Measurements from ENCODE around the gene SHC1.
A peak's percentile ranks its signal among the peaks of the same experiment; 100 is the strongest.
"Not testable (repeated sequence)": the region's sequence is repeated elsewhere in the genome, so short reads cannot be mapped to it uniquely, and the experiment has no call there.

SHC1 gene

DNA sequence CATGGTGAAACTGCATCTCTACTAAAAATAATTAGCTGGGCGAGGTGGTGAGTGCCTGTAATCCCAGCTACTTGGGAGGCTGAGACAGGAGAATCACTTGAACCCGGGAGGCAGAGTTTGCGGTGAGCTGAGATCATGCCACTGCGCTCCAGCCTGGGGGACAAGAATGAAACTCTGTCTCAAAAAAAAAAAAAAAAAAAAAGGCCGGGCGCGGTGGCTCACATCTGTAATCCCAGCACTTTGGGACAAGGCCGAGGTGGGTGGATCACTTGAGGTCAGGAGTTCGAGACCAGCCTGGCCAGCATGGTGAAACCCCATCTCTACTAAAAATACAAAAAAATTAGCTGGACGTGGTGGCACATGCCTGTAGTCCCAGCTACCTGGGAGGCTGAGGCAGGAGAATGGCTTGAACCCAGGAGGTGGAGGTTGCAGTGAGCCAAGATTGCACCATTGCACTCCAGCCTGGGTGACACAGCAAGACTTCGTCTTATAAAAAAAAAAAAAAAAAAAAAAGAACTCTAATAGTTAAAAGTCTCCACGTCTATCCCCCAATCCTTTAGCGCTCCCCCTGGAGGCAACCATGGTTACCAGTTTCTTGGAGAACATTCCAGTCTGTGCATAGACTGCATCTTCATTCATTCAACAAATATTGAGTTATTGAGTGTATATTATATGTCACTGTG is 24.9 kb upstream of the SHC1 start:
- DNase-seq (ENCODE audit: low read depth, low spot score): not testable (repeated sequence)

DNA sequence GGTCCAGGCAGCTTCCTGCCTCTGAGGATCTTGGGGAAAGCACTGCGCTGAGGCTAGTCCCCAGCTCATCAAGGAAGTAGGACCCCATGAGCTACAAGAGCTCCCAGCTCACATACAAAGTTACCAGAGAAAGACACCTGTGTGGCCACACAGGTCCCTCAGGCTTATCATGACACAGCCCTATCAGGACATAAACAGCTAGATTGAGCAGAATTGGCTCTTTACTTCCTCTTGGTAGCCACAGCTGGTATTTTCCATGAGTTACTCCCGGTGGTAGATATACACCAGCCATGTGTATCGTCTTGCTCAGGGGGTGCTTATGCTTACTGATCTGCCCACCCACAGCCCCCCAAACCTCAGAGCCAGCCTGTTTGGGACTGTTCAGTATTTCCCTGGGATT is 24.0 kb upstream of the SHC1 start:
- DNase-seq (ENCODE audit: low read depth, low spot score): no peak

GRCh38 chr1:154994269-154994587 is 23.7 kb upstream of the SHC1 start:
- no peak for DNase-seq (ENCODE audit: low read depth, low spot score)

GRCh38 chr1:154993572-154994268 is 23.2 kb upstream of the SHC1 start, which contains the start of gene LENEP:
TSS of gene LENEP (plus strand) at chr1:154993586. CDS start at chr1:154993608, 22 bp downstream.
- no peak for DNase-seq (ENCODE audit: low read depth, low spot score)

DNA sequence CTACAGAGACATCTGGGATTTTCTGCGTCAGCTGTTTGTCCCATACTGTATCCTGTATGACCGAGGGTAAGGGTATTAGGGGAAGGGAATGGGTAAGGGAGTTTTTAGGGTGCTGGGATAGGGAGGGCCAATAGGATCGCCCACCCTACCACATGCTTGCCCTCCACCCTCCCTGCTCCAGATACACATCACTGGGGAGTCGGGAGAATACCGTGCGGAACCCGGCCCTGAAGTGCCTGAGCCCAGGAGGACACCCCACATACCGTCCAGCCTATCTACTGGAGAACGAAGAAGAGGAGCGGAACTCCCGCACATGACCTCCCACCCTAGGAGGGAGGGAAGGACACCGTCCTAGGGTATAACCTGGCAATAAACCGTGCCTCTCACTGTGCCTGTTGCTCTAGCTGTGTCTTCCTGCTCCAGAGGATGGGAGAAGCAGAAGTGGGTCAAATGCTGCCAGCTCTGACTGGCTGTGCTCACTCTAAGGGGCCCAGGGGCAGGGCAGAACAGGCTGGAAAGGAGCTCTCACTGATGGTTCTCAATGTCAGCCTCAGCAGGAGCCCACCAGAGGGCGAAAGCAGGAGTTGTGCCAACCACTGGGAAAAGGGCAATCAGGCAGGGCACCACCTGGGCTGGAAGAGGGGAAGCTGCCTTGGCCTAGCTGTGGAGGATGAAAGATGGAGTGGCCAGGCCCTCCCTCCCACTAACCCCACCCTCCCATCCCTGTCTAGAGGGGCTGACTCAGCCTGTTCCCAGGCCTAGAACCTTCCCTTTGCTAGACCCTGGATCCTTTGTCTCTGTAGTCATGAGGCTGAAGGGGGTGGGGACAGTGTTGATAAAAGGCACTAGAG is 22.4 kb upstream of the SHC1 start:
- no peak for DNase-seq (ENCODE audit: low read depth, low spot score)

GRCh38 chr1:154990276-154990675 is 19.7 kb upstream of the SHC1 start:
- no peak for DNase-seq (ENCODE audit: low read depth, low spot score)

- DNase-seq (ENCODE audit: low read depth, low spot score): no peak
Observed at GRCh38 chr1:154989195-154989860, 18.8 kb upstream of the SHC1 start.

DNA sequence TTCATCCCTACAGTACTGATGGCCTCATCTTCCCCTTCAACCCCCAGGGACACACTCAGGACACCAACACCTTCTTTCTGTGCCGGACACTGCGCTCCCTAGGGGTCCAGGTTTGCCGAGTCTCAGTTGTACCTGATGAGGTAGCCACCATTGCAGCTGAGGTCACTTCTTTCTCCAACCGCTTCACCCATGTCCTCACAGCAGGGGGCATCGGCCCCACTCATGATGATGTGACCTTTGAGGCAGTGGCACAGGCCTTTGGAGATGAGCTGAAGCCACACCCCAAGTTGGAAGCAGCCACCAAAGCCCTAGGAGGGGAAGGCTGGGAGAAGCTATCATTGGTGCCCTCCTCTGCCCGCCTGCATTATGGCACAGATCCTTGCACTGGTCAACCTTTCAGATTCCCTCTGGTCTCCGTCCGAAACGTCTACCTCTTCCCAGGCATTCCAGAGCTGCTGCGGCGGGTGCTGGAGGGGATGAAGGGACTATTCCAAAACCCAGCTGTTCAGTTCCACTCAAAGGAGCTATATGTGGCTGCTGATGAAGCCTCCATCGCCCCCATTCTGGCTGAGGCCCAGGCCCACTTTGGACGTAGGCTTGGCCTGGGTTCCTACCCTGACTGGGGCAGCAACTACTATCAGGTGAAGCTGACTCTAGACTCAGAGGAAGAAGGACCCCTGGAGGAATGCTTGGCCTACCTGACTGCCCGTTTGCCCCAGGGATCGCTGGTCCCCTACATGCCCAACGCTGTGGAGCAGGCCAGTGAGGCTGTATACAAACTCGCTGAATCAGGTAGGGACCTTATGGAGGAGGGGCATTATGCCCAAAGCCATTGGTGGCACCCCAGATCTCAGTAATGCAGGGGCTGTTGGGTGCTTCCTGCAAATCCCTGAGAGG is 17.8 kb upstream of the SHC1 start:
- no peak for DNase-seq (ENCODE audit: low read depth, low spot score)

GRCh38 chr1:154987326-154987725 is 16.8 kb upstream of the SHC1 start:
- DNase-seq (ENCODE audit: low read depth, low spot score): no peak

- not testable (repeated sequence) for DNase-seq (ENCODE audit: low read depth, low spot score)
Observed at GRCh38 chr1:154986736-154987135, 16.2 kb upstream of the SHC1 start.

DNA sequence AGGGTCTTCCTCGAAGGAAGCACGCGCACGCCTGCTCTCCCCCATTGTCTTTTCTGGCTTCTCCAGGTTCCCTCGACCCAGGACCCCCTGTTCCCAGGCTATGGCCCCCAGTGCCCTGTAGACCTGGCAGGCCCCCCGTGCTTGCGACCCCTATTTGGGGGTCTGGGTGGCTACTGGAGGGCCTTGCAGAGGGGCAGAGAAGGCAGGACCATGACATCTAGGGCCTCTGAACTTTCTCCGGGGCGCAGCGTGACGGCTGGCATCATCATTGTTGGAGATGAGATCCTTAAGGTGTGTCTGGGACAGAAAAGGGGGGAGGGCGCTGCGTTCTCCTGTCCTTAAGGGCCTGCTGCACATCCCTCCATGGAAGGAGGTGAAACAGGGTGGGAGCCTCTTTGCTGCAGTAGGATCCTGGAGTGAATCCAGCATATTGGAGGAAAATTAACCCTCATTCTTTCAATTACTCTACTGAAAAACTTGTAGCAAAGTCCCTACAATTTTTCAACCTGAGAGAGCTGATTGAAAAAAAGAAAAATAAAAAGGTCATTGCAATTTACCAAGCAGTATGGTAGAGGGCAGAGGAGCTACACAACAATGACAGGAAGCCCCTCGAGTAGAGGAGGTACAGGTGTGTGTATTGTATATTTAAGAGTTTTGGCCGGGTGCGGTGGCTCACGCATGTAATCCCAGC is 13.4 kb upstream of the SHC1 start:
- DNase-seq (ENCODE audit: low read depth, low spot score): no peak

- peak; percentile 93 for DNase-seq (ENCODE audit: low read depth, low spot score)
Observed at GRCh38 chr1:154982897-154983648, 12.5 kb upstream of the SHC1 start, which contains the start of gene FLAD1. TSS of gene FLAD1 (plus strand) at chr1:154983344. CDS start at chr1:154983695, 351 bp downstream.

DNA sequence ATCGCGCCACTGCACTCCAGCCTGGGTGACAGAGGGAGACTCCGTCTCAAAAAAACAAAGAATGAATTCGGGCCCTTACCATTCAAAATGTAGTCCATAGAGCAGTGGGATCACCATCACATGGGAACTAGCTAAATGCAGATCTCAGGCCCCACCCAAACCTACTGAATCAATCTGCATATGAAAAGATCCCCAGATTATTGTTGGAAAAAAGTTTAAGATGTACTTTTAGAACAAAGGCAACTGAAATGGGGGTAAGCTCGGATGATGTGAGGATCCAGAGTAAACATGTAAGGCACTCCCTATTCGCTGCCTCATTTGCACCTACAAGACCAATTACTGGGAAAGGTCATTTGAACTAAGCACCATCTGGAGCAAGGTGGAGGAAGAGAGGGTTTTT is 11.8 kb upstream of the SHC1 start:
- no peak for DNase-seq (ENCODE audit: low read depth, low spot score)

DNA sequence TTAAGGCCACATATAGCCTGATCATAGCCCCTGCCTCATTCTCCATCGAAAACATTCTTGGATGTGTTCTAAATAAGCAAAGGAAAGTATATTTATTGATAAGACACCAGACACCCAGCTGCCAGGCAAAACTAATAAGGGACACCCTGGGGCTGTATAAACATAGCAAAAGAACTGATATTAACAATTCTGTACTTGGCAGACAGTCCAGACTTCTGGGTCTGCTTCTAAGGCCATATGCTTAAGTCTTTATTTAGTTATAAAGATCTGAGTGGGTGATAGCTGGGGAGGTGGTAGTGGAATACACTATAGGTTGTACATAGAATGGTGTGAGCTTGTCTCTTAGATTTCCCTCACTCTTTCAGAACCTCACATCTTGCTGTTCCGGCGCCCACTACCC is 7.8 kb upstream of the SHC1 start:
- DNase-seq (ENCODE audit: low read depth, low spot score): no peak

- not testable (repeated sequence) for DNase-seq (ENCODE audit: low read depth, low spot score)
Observed at GRCh38 chr1:154977762-154978161, 7.2 kb upstream of the SHC1 start.

GRCh38 chr1:154975409-154976059 is 5.0 kb upstream of the SHC1 start:
- DNase-seq (ENCODE audit: low read depth, low spot score): no peak

- peak; percentile 94 for DNase-seq (ENCODE audit: low read depth, low spot score)
Observed at GRCh38 chr1:154974808-154975408, 4.4 kb upstream of the SHC1 start.

DNA sequence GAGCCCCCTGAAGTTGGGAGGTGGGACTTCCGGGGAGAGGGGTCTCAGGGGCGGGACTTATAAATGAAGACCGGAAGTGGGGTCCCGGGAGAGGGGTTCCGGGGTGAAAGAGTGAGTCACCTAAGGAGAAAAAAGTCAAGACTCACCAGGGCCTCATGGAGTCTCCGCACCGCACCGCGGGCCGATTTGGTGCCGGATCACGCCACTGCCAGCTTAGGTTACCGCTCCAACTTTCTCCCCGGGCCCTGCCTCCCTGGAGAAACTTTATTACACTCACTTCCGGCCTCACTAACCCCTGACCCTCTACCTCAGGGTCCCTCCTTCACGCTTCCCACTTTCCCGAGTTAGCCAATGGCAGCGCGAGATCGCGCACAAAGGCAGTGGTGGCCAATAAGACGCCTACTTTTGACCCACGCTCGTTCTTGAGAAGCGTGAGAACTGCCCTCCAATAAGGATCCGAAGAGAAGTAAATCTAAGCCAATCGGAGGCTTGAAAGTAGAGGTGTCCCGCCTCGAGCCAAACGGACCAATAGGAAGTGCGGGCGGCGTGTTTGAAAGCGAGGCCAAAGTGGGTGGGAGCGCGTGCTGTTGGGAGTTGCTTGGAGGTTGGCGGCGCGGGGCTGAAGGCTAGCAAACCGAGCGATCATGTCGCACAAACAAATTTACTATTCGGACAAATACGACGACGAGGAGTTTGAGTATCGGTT is 3.7 kb upstream of the SHC1 start, which contains the start of gene CKS1B:
CKS1B (plus strand) TSS at position 580 of the 706 bp plus-strand sequence; CDS start at position 645, 65 bp downstream.
- peak; percentile 96 for DNase-seq (ENCODE audit: low read depth, low spot score)

Measured in activated CD4-positive, CD25-positive, alpha-beta regulatory T cell treated with anti-CD3 and anti-CD28 coated beads, Interleukin-2, amount 50 U/mL, for 16 hours (primary cell).